ENCODE measurements around the gene ZFP91. TPM values are rescaled to one million over a fixed set of nuclear protein-coding genes. Genes with fewer than 3 reads are reported as not detected.

Gene ZFP91
- total RNA-seq, 1 donor from 2014 or later: 38.6 TPM

DNA sequence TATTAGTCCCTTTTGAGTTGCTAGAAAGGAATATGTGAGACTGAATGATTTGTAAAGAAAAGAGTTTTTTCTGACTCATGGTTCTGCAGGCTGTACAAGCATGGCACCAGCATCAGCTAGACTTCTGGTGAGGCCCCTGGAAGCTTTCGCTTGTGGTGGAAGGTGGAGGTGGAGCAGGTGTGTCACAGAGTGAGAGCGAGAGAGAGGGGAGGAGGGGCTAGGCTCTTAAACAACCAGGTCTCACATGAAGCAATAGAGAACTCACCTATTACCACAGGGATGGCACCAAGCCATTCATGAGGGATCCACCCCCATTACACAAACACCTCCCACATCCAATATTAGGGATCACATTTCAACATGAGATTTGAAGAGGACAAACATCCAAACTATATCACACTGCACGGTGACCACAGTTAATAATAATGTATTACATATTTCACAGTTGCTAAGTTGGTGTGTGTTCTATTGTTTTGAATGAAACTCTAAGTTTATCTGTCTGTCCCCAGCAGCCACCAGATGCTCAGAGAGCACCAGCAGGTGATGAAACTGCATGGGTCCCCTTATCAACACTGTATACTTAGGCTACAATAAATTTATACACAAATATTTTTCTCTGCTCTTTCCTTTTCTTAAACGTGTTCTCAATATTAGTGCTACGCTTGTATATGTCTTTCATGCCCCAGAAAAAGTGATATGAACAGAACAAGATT is 14.1 kb downstream of the ZFP91 start:
- DNase-seq (ENCODE audit: low read depth): no peak
- Histone ChIP-seq H3K27me3 (ENCODE audit: control insufficient read depth, insufficient read depth, low read length) (no peaks in the 10 kb centered on the region), H3K4me3 (ENCODE audit: low read depth, low read length) (no peak overlapping the region), H3K36me3 (ENCODE audit: control insufficient read depth, insufficient read depth, low read length) (no peaks in the 10 kb centered on the region)
- TF ChIP-seq, protein P1, sequence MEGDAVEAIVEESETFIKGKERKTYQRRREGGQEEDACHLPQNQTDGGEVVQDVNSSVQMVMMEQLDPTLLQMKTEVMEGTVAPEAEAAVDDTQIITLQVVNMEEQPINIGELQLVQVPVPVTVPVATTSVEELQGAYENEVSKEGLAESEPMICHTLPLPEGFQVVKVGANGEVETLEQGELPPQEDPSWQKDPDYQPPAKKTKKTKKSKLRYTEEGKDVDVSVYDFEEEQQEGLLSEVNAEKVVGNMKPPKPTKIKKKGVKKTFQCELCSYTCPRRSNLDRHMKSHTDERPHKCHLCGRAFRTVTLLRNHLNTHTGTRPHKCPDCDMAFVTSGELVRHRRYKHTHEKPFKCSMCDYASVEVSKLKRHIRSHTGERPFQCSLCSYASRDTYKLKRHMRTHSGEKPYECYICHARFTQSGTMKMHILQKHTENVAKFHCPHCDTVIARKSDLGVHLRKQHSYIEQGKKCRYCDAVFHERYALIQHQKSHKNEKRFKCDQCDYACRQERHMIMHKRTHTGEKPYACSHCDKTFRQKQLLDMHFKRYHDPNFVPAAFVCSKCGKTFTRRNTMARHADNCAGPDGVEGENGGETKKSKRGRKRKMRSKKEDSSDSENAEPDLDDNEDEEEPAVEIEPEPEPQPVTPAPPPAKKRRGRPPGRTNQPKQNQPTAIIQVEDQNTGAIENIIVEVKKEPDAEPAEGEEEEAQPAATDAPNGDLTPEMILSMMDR (IDR thresholded peaks at IDR 0.05; ENCODE audit: insufficient read depth, low read length, poor library complexity, severe bottlenecking): no peak

DNA sequence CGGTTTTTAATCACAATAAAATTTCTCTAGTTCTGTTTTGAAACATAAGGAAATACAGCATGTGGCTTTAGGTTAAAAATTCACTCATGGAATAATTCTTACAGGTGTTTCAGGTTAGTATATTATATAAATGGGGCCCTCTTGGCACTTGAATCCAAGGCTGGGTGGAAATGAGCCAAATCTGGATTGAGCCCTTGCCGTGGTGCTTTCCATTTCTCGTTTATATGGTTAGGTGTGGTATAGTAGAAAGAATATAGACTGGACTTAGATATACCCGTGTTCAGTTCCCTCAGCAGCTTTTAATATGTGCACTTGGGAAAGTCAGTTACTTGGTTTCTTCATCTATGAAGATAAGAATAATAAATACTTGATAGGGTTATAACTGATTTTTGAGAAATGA is 16.0 kb downstream of the ZFP91 start:
- DNase-seq (ENCODE audit: low read depth): no peak
- Histone ChIP-seq H3K4me3 (ENCODE audit: low read depth, low read length) (no peak overlapping the region), H3K27me3 (ENCODE audit: control insufficient read depth, insufficient read depth, low read length) (no peaks in the 10 kb centered on the region), H3K36me3 (ENCODE audit: control insufficient read depth, insufficient read depth, low read length) (no peaks in the 10 kb centered on the region)
- TF ChIP-seq, protein P1 (IDR thresholded peaks at IDR 0.05; ENCODE audit: insufficient read depth, low read length, poor library complexity, severe bottlenecking): no peak

DNA sequence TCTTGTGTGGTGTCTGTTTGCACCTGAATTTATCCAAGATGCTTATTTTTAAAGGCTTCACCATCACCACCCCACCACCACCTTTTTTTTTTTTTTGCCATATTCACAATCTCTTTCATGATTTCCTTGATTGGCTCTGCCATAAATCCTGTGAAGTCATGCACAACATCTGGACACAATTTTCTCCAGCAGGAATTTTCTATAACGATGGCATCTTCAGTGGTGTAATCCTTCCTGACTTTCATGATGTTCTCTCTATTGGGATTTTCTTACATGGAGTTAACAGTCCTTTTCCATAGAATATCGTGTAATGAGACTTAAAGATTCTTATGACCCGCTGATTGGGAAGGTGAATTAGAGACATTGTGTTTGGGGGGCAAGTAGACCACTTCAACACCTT is 17.8 kb downstream of the ZFP91 start:
- no peaks in the 10 kb centered on the region for H3K36me3 ChIP-seq (ENCODE audit: control insufficient read depth, insufficient read depth, low read length)
- TF ChIP-seq, protein P1 (IDR thresholded peaks at IDR 0.05; ENCODE audit: insufficient read depth, low read length, poor library complexity, severe bottlenecking): no peak
- H3K4me3 ChIP-seq (ENCODE audit: low read depth, low read length): no peak overlapping the region
- DNase-seq (ENCODE audit: low read depth): no peak
- no peaks in the 10 kb centered on the region for H3K27me3 ChIP-seq (ENCODE audit: control insufficient read depth, insufficient read depth, low read length)

DNA sequence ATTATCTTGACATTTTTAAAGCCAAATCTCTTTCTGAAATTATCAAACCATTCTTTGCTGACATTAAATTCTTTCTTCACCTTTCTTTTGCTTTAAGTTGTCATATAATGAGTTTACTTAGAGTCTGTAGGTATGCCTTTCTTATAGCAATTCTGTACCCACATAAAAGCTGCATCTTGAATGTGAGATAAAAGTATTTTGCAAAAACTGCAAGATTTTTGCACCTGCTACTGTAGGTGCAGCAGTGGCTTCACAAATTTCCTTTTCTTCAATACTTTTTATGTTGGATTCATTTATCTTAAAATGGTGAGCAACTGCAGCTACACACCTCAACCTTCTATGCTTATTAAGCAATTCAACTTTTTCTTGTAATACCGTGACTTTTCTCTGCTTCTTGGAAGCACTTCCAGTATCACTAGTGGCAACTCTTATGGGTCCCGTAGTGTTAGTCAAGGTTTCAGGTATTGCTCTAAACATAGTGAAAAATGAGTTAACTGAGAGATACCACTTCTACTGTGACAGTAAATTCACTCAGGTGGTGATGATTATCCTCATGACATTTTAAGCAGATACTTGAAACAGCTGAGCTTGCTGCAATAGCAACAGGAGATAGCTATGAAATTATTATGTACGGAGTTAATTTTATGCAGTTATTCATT is 18.8 kb downstream of the ZFP91 start:
- TF ChIP-seq, protein P1 (IDR thresholded peaks at IDR 0.05; ENCODE audit: insufficient read depth, low read length, poor library complexity, severe bottlenecking): no peak
- H3K36me3 ChIP-seq (ENCODE audit: control insufficient read depth, insufficient read depth, low read length): no peaks in the 10 kb centered on the region
- H3K4me3 ChIP-seq (ENCODE audit: low read depth, low read length): no peak overlapping the region
- no peaks in the 10 kb centered on the region for H3K27me3 ChIP-seq (ENCODE audit: control insufficient read depth, insufficient read depth, low read length)
- DNase-seq (ENCODE audit: low read depth): no peak

DNA sequence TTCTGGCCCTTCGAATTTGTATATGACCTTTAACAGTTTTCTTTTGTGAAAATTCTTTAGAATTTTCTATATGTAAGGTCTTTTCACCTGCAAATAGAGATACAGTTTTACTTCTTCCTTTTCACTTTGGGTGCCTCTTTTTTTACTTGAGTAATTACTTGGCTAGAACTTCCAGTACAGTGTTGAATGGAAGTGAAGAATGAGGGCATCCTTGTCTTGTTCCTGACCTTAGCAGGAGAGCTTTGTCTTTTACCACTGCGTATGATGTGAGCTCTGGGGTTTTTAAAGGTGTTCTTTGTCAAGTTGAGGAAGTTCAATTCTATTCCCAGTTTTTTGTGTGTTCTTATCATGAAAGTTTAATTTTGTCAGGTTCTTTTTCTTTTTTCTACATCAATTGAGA is 21.6 kb downstream of the ZFP91 start:
- no peaks in the 10 kb centered on the region for H3K36me3 ChIP-seq (ENCODE audit: control insufficient read depth, insufficient read depth, low read length)
- no peak overlapping the region for H3K4me3 ChIP-seq (ENCODE audit: low read depth, low read length)
- TF ChIP-seq, protein P1 (IDR thresholded peaks at IDR 0.05; ENCODE audit: insufficient read depth, low read length, poor library complexity, severe bottlenecking): no peak
- no peaks in the 10 kb centered on the region for H3K27me3 ChIP-seq (ENCODE audit: control insufficient read depth, insufficient read depth, low read length)
- DNase-seq (ENCODE audit: low read depth): no peak

Measured in kidney epithelial cell (primary cell).